Liver (tissue), 9 donors: ENCODE measurements around the gene PKIG. TPM values are rescaled to one million over a fixed set of nuclear protein-coding genes. Genes with fewer than 3 reads are reported as not detected.

Source experiments
- DNase-seq: peaks from one replicate; pipeline ENCODE4 v3.0.0-alpha.2; 2017; ENCODE audit warnings: low spot score
- H3K27ac ChIP-seq, 2 donors: one replicate each; pipeline ENCODE4 v1.7.0; 2013; ENCODE audit warnings: inconsistent platforms in 2 of 2, low read length in 2 of 2, control low read depth in 1 of 2, low read depth in 1 of 2, mild to moderate bottlenecking in 1 of 2
- H3K27me3 ChIP-seq, 4 donors: one replicate each; pipeline versions ENCODE4 v1.6.1 to v1.7.0; 2013; ENCODE audit warnings: low read length in 3 of 4, inconsistent platforms in 1 of 4, mild to moderate bottlenecking in 1 of 4, moderate library complexity in 1 of 4; ENCODE audit not compliant: control insufficient read depth in 4 of 4, insufficient read depth in 4 of 4
- H3K36me3 ChIP-seq, 4 donors: one replicate each; pipeline versions ENCODE4 v1.6.1 to v1.7.0; 2013; ENCODE audit warnings: low read length in 3 of 4, mild to moderate bottlenecking in 3 of 4, low read depth in 1 of 4, moderate library complexity in 1 of 4; ENCODE audit not compliant: control insufficient read depth in 4 of 4, insufficient read depth in 3 of 4
- H3K4me1 ChIP-seq, 4 donors: one replicate each; pipeline versions ENCODE4 v1.6.1 to v1.7.0; 2013; ENCODE audit warnings: low read length in 3 of 4, mild to moderate bottlenecking in 3 of 4, moderate library complexity in 1 of 4; ENCODE audit not compliant: control insufficient read depth in 4 of 4, insufficient read depth in 4 of 4
- H3K4me3 ChIP-seq, 3 donors: one replicate each; pipeline versions ENCODE4 v1.6.1 to v1.7.0; 2013; ENCODE audit warnings: low read length in 3 of 3, control low read depth in 1 of 3, low read depth in 1 of 3, mild to moderate bottlenecking in 1 of 3
- H3K9ac ChIP-seq, 2 donors: one replicate each; pipeline ENCODE4 v1.7.0; 2013; ENCODE audit warnings: low read length in 2 of 2, mild to moderate bottlenecking in 2 of 2, moderate library complexity in 2 of 2, control low read depth in 1 of 2, low read depth in 1 of 2
- H3K9me3 ChIP-seq, 4 donors: one replicate each; pipeline versions ENCODE4 v1.6.1 to v1.7.0; 2013; ENCODE audit warnings: low read length in 3 of 4; ENCODE audit not compliant: control insufficient read depth in 4 of 4
- HNF4A ChIP-seq, 2 donors: conservative IDR thresholded peaks; 2 replicates each; pipeline ENCODE4 v1.6.1; 2016; ENCODE audit warnings: antibody characterized with exemption in 2 of 2, mild to moderate bottlenecking in 2 of 2
- NR2F2 ChIP-seq: IDR thresholded peaks from 2 replicates; pipeline ENCODE4 v1.6.1; 2016; ENCODE audit warnings: antibody characterized with exemption
- RXRA ChIP-seq, 2 donors: IDR thresholded peaks; 2 replicates each; pipeline ENCODE4 v1.6.1; 2017 to 2018; ENCODE audit warnings: antibody characterized with exemption in 2 of 2, mild to moderate bottlenecking in 1 of 2
- SP1 ChIP-seq: IDR thresholded peaks from 2 replicates; pipeline ENCODE4 v1.6.1; 2018; ENCODE audit warnings: antibody characterized with exemption, mild to moderate bottlenecking
- TAF1 ChIP-seq: conservative IDR thresholded peaks from 2 replicates; pipeline ENCODE4 v1.6.1; 2016; ENCODE audit warnings: antibody characterized with exemption, mild to moderate bottlenecking
- WGBS: extraction: QIAGEN DNeasy Blood & Tissue Kit; methylation state at CpG from one replicate; pipeline ENCODE4 v1.1.7; 2013; 5-methylcytosine and 5-hydroxymethylcytosine counted together
- polyA plus RNA-seq, 2 donors: library from polyadenylated mRNA; stranded (reverse) in 1 of 2; unstranded in 1 of 2; fragments of 200-250 nt in 1 of 2; fragments of >200 nt in 1 of 2; fragmentation: Nextera tagmentation in 1 of 2; extraction: Ambion mirVana in 1 of 2; gene quantifications; one replicate each; pipeline versions ENCODE4 v1.2.1 to v1.2.3, GENCODE V29; 2013 to 2015
- total RNA-seq, 2 donors: library from RNA; depleted of rRNA; stranded (reverse); fragments of >200 nt; gene quantifications; one replicate each; pipeline ENCODE4 v1.2.3, GENCODE V29; 2014
- TF ChIP-seq, protein P1 (sequence below): fragments of 150-350 bp; IDR thresholded peaks from 2 replicates; pipeline ENCODE4 v1.5.1; 2017; ENCODE audit warnings: improper control_type of control experiment, low read depth, low read length; ENCODE audit not compliant: missing input control
- TF ChIP-seq, protein P2 (sequence below): IDR thresholded peaks from 2 replicates; pipeline ENCODE4 v1.6.1; 2016; ENCODE audit warnings: antibody characterized with exemption
- TF ChIP-seq, protein P3 (sequence below): IDR thresholded peaks from 2 replicates; pipeline ENCODE4 v1.6.1; 2016; ENCODE audit warnings: antibody characterized with exemption, mild to moderate bottlenecking
- donor health status: healthy.
- donor health status: healthy.
- donor health status: healthy.
- donor health status: healthy.
- donor health status: healthy.

PKIG gene
- total and polyA plus RNA-seq, 4 donors: 10.6 to 24.3 (median 23.4) TPM

DNA sequence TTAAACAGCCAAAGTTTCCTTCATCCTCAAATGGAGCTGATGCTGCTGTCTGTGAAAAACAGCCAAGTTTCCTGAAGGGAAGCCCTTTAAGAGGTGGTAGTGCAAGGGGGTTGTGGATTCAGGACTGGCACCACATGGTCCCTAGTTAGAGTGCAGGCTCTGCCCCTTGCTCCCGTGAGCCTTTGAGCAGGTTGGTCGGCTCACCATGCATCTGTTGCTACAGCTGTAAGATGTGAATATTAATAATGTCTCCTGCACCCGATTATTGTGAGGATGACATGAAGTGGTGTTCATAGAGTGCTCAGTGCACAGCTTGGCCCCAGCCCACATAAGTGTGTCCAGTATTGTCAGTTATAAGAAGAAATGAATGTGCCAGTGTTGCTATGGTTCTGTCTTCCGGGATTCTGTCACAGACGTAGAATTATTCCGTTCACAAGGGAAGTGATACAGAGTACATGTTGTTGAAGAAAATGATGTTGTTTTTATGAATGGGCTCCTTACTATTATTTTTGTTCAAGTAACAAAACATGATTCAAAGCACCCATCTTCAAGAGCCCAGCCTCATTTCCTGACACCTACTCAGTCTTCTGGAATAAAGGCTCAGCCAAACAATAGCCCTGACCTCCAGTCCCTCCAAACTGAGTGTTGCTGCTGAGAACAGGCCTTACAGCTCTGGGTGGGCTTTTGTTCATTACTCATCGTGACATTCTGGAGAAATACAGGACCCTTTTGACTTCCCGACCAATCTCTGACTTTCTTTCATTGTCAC lies 2.9 kb upstream of the PKIG start:
- TF ChIP-seq, protein P1, sequence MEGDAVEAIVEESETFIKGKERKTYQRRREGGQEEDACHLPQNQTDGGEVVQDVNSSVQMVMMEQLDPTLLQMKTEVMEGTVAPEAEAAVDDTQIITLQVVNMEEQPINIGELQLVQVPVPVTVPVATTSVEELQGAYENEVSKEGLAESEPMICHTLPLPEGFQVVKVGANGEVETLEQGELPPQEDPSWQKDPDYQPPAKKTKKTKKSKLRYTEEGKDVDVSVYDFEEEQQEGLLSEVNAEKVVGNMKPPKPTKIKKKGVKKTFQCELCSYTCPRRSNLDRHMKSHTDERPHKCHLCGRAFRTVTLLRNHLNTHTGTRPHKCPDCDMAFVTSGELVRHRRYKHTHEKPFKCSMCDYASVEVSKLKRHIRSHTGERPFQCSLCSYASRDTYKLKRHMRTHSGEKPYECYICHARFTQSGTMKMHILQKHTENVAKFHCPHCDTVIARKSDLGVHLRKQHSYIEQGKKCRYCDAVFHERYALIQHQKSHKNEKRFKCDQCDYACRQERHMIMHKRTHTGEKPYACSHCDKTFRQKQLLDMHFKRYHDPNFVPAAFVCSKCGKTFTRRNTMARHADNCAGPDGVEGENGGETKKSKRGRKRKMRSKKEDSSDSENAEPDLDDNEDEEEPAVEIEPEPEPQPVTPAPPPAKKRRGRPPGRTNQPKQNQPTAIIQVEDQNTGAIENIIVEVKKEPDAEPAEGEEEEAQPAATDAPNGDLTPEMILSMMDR: no peak
- TF ChIP-seq TAF1: no peak
- H3K27me3 ChIP-seq: no peaks in the 10 kb centered on the region
- DNase-seq: no peak
- no peaks in the 10 kb centered on the region for H3K36me3 ChIP-seq
- H3K4me3 ChIP-seq: no peak overlapping the region
- no peaks in the 10 kb centered on the region for H3K9me3 ChIP-seq
- WGBS: 87% methylated on average over 8 of the region's 8 CpGs
- H3K4me1 ChIP-seq: no peaks in the 10 kb centered on the region
- no peak overlapping the region for H3K9ac ChIP-seq
- H3K27ac ChIP-seq: no peak overlapping the region

DNA sequence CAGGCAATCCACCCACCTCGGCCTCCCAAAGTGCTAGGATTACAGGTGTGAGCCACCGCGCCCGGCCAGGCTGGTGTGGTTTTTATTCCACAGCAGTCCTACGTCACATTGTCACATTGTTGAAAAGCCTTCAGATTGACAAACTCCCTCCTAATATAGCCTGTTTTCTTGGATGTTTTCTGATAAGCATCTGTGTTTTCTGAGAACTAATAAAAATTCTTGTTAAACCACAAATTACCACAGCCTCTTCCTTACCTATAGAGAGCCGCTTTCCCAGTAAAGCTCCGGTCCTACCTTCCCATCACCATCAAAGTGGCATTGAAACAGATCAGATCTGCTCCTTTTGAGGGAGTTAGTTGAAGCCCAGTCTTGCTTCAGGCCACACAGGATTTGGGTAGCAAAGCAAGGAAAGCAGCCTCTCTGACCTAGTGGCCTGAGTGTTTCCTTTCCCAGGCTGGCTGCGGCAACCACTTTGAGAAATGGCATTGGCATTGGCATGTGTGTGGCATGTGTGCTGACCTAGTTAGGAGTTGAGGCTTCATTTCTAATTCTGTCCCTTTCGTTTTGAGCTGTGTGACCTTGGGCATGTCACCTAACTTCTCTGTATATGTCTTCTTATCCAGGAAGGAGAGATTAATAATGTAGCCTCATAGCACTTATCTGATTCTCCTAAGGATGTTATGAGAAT lies 1.7 kb upstream of the PKIG start:
- no peaks in the 10 kb centered on the region for H3K36me3 ChIP-seq
- H3K9me3 ChIP-seq: no peaks in the 10 kb centered on the region
- H3K27me3 ChIP-seq: no peaks in the 10 kb centered on the region
- H3K27ac ChIP-seq: peak overlapping the region in 1 of 2 donors; percentile 49
- TF ChIP-seq RXRA (IDR thresholded peaks at IDR 0.05) (no peak), NR2F2 (no peak), SP1 (no peak), HNF4A (conservative IDR thresholded peaks at IDR 0.05) (no peak)
- TF ChIP-seq, protein P2, sequence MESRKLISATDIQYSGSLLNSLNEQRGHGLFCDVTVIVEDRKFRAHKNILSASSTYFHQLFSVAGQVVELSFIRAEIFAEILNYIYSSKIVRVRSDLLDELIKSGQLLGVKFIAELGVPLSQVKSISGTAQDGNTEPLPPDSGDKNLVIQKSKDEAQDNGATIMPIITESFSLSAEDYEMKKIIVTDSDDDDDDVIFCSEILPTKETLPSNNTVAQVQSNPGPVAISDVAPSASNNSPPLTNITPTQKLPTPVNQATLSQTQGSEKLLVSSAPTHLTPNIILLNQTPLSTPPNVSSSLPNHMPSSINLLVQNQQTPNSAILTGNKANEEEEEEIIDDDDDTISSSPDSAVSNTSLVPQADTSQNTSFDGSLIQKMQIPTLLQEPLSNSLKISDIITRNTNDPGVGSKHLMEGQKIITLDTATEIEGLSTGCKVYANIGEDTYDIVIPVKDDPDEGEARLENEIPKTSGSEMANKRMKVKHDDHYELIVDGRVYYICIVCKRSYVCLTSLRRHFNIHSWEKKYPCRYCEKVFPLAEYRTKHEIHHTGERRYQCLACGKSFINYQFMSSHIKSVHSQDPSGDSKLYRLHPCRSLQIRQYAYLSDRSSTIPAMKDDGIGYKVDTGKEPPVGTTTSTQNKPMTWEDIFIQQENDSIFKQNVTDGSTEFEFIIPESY: no peak
- TF ChIP-seq, protein P3, sequence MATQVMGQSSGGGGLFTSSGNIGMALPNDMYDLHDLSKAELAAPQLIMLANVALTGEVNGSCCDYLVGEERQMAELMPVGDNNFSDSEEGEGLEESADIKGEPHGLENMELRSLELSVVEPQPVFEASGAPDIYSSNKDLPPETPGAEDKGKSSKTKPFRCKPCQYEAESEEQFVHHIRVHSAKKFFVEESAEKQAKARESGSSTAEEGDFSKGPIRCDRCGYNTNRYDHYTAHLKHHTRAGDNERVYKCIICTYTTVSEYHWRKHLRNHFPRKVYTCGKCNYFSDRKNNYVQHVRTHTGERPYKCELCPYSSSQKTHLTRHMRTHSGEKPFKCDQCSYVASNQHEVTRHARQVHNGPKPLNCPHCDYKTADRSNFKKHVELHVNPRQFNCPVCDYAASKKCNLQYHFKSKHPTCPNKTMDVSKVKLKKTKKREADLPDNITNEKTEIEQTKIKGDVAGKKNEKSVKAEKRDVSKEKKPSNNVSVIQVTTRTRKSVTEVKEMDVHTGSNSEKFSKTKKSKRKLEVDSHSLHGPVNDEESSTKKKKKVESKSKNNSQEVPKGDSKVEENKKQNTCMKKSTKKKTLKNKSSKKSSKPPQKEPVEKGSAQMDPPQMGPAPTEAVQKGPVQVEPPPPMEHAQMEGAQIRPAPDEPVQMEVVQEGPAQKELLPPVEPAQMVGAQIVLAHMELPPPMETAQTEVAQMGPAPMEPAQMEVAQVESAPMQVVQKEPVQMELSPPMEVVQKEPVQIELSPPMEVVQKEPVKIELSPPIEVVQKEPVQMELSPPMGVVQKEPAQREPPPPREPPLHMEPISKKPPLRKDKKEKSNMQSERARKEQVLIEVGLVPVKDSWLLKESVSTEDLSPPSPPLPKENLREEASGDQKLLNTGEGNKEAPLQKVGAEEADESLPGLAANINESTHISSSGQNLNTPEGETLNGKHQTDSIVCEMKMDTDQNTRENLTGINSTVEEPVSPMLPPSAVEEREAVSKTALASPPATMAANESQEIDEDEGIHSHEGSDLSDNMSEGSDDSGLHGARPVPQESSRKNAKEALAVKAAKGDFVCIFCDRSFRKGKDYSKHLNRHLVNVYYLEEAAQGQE: no peak
- 89% methylated on average over 9 of the region's 9 CpGs for WGBS
- no peak overlapping the region for H3K9ac ChIP-seq
- no peaks in the 10 kb centered on the region for H3K4me1 ChIP-seq
- no peak for DNase-seq
- no peak overlapping the region for H3K4me3 ChIP-seq
